HepG2 (cell line): ENCODE results near the gene SGK1. TPM values are rescaled to one million over a fixed set of nuclear protein-coding genes. Genes with fewer than 3 reads are reported as not detected.

Experiments
- ATAC-seq: fragments of 200-7000 bp; cut with Tn5 transposase; 3 replicates; pipeline ENCODE4 v1.9.1; 2020; ENCODE audit warnings: mild to moderate bottlenecking, moderate library complexity
- BruUV-seq: library from RNA; stranded (reverse); fragments of 400-500 nt; replicated peaks from 2 replicates; lab custom pipeline; 2021; lab: Mats Ljungman, UMichigan
- CTCF ChIA-PET: fragments of 300-600 bp; formaldehyde crosslinking; extraction: SDS; loops from one replicate; lab custom pipeline; 2021; ENCODE audit warnings: low total read pairs, inconsistent platforms, low intra/inter-chr PET ratio; lab: Yijun Ruan, JAX
- POLR2A ChIA-PET: fragments of 350-600 bp; sonication (Branson Sonifier 250); formaldehyde crosslinking; loops from one replicate; lab custom pipeline; 2020; ENCODE audit warnings: antibody characterized with exemption, inconsistent platforms; lab: Yijun Ruan, JAX
- DNase-seq: peaks from one replicate; pipeline ENCODE4 v3.0.0-alpha.2; 2015; ENCODE audit warnings: low spot score
- FAIRE-seq: peaks from 3 replicates; lab custom pipeline; 2011; peaks lifted over from hg19 to GRCh38; lab: Jason Lieb, UNC
- H2AFZ ChIP-seq: one replicate; pipeline ENCODE4 v1.6.1; 2011; ENCODE audit warnings: low read length, inconsistent platforms
- H3K27ac ChIP-seq: fragments of 300-600 bp; 3 replicates; pipeline ENCODE4 v1.8.0; 2011; ENCODE audit warnings: mixed run types, mild to moderate bottlenecking, mixed read lengths, low read length, inconsistent platforms; ENCODE audit not compliant: insufficient read depth; ENCODE audit errors: extremely low read length
- H3K27me3 ChIP-seq, 2 experiments: fragments of 200-600 bp in 1 of 2; 2 replicates in 1 of 2; 3 replicates in 1 of 2; pipeline versions ENCODE4 v1.6.0 to v1.8.0; 2011; ENCODE audit warnings: low read length in 2 of 2, mild to moderate bottlenecking in 2 of 2, moderate library complexity in 2 of 2, inconsistent platforms in 1 of 2; ENCODE audit not compliant: insufficient read depth in 2 of 2, control insufficient read depth in 1 of 2
- H3K36me3 ChIP-seq, 2 experiments: fragments of 200-600 bp in 1 of 2; replicated peaks in 1 of 2; 2 replicates in 1 of 2; 3 replicates in 1 of 2; pipeline versions ENCODE4 v1.5.1 to v1.8.0; 2011; ENCODE audit warnings: low read length in 2 of 2, inconsistent platforms in 1 of 2; ENCODE audit not compliant: insufficient read depth in 2 of 2, control insufficient read depth in 1 of 2
- H3K4me1 ChIP-seq: 2 replicates; pipeline ENCODE4 v1.5.1; 2012; ENCODE audit warnings: low read length, inconsistent platforms; ENCODE audit not compliant: insufficient read depth
- H3K4me2 ChIP-seq: 2 replicates; pipeline ENCODE4 v1.6.0; 2011; ENCODE audit warnings: low read depth, low read length, inconsistent platforms
- H3K4me3 ChIP-seq, 3 experiments: fragments of 200-600 bp in 1 of 3; sonication (generic), shearing (Covaris generic) in 1 of 3; replicated peaks in 1 of 3; 2 replicates each; pipeline ENCODE4 v1.5.1; 2011 to 2016; ENCODE audit warnings: low read length in 3 of 3, inconsistent platforms in 2 of 3, low read depth in 2 of 3, mild to moderate bottlenecking in 2 of 3, control low read depth in 1 of 3, mixed read lengths in 1 of 3; ENCODE audit not compliant: insufficient read depth in 1 of 3
- H3K79me2 ChIP-seq: one replicate; pipeline ENCODE4 v1.6.1; 2011; ENCODE audit warnings: low read length, inconsistent platforms; ENCODE audit not compliant: insufficient read depth
- H3K9ac ChIP-seq: 2 replicates; pipeline ENCODE4 v1.6.0; 2011; ENCODE audit warnings: mild to moderate bottlenecking, low read depth, low read length, inconsistent platforms; ENCODE audit not compliant: insufficient read depth
- H3K9me3 ChIP-seq: 2 replicates; pipeline ENCODE4 v1.5.1; 2012; ENCODE audit warnings: mild to moderate bottlenecking, low read length
- H4K20me1 ChIP-seq: 2 replicates; pipeline ENCODE4 v1.6.0; 2011; ENCODE audit warnings: inconsistent platforms, mild to moderate bottlenecking, low read length, moderate library complexity; ENCODE audit not compliant: insufficient read depth
- CENPX ChIP-seq: sonication (generic); formaldehyde crosslinking; IDR thresholded peaks from 2 replicates; pipeline ENCODE4 v1.9.0; 2021; ENCODE audit warnings: mild to moderate bottlenecking, missing genetic modification reagents, moderate library complexity
- CHCHD3 ChIP-seq: sonication (generic); formaldehyde crosslinking; IDR thresholded peaks from 2 replicates; pipeline ENCODE4 v1.8.0; 2022; ENCODE audit warnings: mild to moderate bottlenecking, missing genetic modification reagents, moderate library complexity
- DPF2 ChIP-seq: sonication (generic); formaldehyde crosslinking; IDR thresholded peaks from 2 replicates; pipeline ENCODE4 v1.4.0; 2020; ENCODE audit warnings: mild to moderate bottlenecking, low read depth, missing genetic modification reagents, borderline replicate concordance
- FOXA3 ChIP-seq: IDR thresholded peaks from 2 replicates; pipeline ENCODE4 v1.6.1; 2016; ENCODE audit warnings: missing genetic modification reagents, missing compliant biosample characterization
- GABPB1 ChIP-seq: IDR thresholded peaks from 2 replicates; pipeline ENCODE4 v1.6.1; 2016; ENCODE audit warnings: mild to moderate bottlenecking, missing genetic modification reagents, moderate library complexity, missing compliant biosample characterization
- RBAK ChIP-seq: sonication (generic); formaldehyde crosslinking; IDR thresholded peaks from 2 replicates; pipeline ENCODE4 v1.5.1; 2020; ENCODE audit warnings: mild to moderate bottlenecking, missing genetic modification reagents
- SP1 ChIP-seq, 2 experiments: fragments of 450-650 bp in 1 of 2; sonication (generic) in 1 of 2; formaldehyde crosslinking in 1 of 2; IDR thresholded peaks; 2 replicates each; pipeline versions ENCODE4 v1.4.0 to v1.6.1; 2016 to 2020; ENCODE audit warnings: missing genetic modification reagents in 1 of 2
- THAP11 ChIP-seq: IDR thresholded peaks from 2 replicates; pipeline ENCODE4 v1.6.1; 2016; ENCODE audit warnings: missing biosample characterization, missing genetic modification reagents
- TRIM24 ChIP-seq: sonication (generic); formaldehyde crosslinking; IDR thresholded peaks from 2 replicates; pipeline ENCODE4 v1.8.0; 2022; ENCODE audit warnings: mild to moderate bottlenecking, missing genetic modification reagents
- ZNF101 ChIP-seq: sonication (generic); formaldehyde crosslinking; IDR thresholded peaks from 2 replicates; pipeline ENCODE4 v1.4.0; 2020; ENCODE audit warnings: mild to moderate bottlenecking, low read depth, missing genetic modification reagents, borderline replicate concordance
- ZNF264 ChIP-seq: sonication (generic); formaldehyde crosslinking; IDR thresholded peaks from 2 replicates; pipeline ENCODE4 v1.4.0; 2020; ENCODE audit warnings: missing genetic modification reagents
- ZNF292 ChIP-seq: sonication (generic); formaldehyde crosslinking; IDR thresholded peaks from 2 replicates; pipeline ENCODE4 v1.8.1; 2022; ENCODE audit warnings: mild to moderate bottlenecking, low read depth, missing genetic modification reagents, borderline replicate concordance
- ZNF496 ChIP-seq: sonication (generic); formaldehyde crosslinking; IDR thresholded peaks from 2 replicates; pipeline ENCODE4 v1.8.1; 2023; ENCODE audit warnings: mild to moderate bottlenecking, moderate library complexity, missing genetic modification reagents; ENCODE audit not compliant: insufficient replicate concordance
- ZNF556 ChIP-seq: sonication (generic); formaldehyde crosslinking; IDR thresholded peaks from 2 replicates; pipeline ENCODE4 v1.4.0; 2020; ENCODE audit warnings: mild to moderate bottlenecking, missing genetic modification reagents, borderline replicate concordance
- ZNF670 ChIP-seq: sonication (generic); formaldehyde crosslinking; IDR thresholded peaks from 2 replicates; pipeline ENCODE4 v1.8.0; 2022; ENCODE audit warnings: mild to moderate bottlenecking, missing genetic modification reagents, borderline replicate concordance
- WGBS: methylation state at CpG from one replicate; pipeline ENCODE4 v1.1.6; 2017; ENCODE audit warnings: low lambda C conversion rate; 5-methylcytosine and 5-hydroxymethylcytosine counted together
- in situ Hi-C: cut with HindIII; loops from 2 replicates; pipeline ENCODE4 v1.10.0; 2017; ENCODE audit warnings: low pct_unique_long_range_greater_than_20kb; ENCODE audit not compliant: extremely low pct_ligation_motif_present
- intact Hi-C: fragments of 100-400 bp; cut with micrococcal nuclease; formaldehyde crosslinking; loops from one replicate; pipeline ENCODE4 v1.10.0; 2022; ENCODE audit not compliant: unreplicated experiment
- polyA plus RNA-seq, 8 experiments: library from polyadenylated mRNA; depleted of rRNA in 3 of 8; stranded (reverse) in 7 of 8; unstranded in 1 of 8; fragments of >200 nt; fragmentation: Illumina TruSeq in 4 of 8; extraction: Trizol in 4 of 8; gene quantifications; 2 replicates each; pipeline versions ENCODE4 v1.2.1 to v1.2.3, GENCODE V29; 2011 to 2016; ENCODE audit warnings: low read depth in 4 of 8, missing spikeins in 1 of 8, mixed read lengths in 1 of 8; ENCODE audit not compliant: insufficient read depth in 1 of 8
- total RNA-seq, 5 experiments: library from RNA; depleted of rRNA; stranded (reverse); fragments of >200 nt; fragmentation: Illumina TruSeq; extraction: Trizol; gene quantifications; 2 replicates each; pipeline ENCODE4 v1.2.3, GENCODE V29; 2016; ENCODE audit warnings: low read depth in 1 of 5
- TF ChIP-seq, protein P1 (sequence below): sonication (generic); formaldehyde crosslinking; IDR thresholded peaks from 2 replicates; pipeline ENCODE4 v1.9.0; 2021; ENCODE audit warnings: missing genetic modification reagents, mild to moderate bottlenecking, borderline replicate concordance
- TF ChIP-seq, protein P2 (sequence below): sonication (generic); formaldehyde crosslinking; IDR thresholded peaks from 2 replicates; pipeline ENCODE4 v1.8.0; 2022; ENCODE audit warnings: missing genetic modification reagents, low read depth, mild to moderate bottlenecking, borderline replicate concordance

SGK1 gene
- total and polyA plus RNA-seq, 2 of the 13 experiments (the other 11 are each of a cell fraction or from before 2014, with no cell fraction given), result 56.1 to 56.2 TPM

DNA sequence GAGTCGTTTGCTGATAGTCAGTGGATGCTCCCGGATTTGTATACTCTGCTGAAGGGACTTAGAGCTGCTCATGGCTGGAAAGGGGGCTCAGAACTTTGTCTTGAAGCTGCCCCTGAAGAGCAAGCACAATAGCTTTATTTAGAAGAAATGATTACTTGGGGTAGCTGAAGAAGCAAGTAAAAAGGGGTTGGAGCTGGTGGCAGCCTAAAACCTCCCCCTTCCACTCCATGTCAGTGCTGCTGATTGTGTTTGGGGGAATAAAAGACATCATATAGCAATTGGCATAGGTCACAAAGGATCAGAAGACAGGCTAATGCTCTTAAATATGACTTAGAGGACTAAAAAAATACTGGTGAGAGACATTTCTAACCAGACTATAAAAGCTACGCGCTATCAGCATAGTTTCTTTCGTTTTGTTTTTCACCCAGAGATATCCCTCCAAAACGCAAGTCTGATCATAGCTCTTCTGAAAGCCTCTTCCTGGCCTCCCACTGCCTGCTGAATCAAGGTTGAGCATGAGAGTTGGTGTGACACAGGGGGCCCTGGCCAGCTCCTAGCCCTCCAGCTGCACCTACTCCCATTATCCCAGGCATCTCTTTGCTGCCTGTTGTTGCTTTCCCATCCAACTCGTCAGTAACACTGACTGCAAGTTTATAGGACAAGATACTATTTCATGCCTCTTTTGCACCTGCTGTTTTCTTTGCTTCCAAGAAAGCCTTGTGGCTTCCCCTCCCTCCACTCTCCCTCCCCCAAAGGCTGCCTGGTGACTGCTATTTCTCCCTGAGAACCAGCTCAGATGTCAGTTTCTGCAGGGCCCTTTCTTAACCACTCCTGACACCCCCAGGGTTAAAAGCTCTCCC, 33.9 kb upstream of the SGK1 start:
- in situ Hi-C loops (no loop called here), intact Hi-C loops (no loop called here)
- no peak for TF ChIP-seq ZNF556 (CRISPR knock-in tag)
- no peak for TF ChIP-seq CHCHD3 (CRISPR knock-in tag)
- no peak for TF ChIP-seq TRIM24
- no peak for TF ChIP-seq GABPB1
- no peak for TF ChIP-seq SP1 (IDR thresholded peaks at IDR 0.05)
- no peak for TF ChIP-seq SP1 (CRISPR knock-in tag; IDR thresholded peaks at IDR 0.05)
- no peak for TF ChIP-seq CENPX (CRISPR knock-in tag)
- TF ChIP-seq DPF2, result no peak
- TF ChIP-seq ZNF496 (CRISPR knock-in tag), result no peak
- no peak for TF ChIP-seq FOXA3
- TF ChIP-seq RBAK (CRISPR knock-in tag), result no peak
- TF ChIP-seq ZNF292 (CRISPR knock-in tag), result no peak
- TF ChIP-seq, protein P1, sequence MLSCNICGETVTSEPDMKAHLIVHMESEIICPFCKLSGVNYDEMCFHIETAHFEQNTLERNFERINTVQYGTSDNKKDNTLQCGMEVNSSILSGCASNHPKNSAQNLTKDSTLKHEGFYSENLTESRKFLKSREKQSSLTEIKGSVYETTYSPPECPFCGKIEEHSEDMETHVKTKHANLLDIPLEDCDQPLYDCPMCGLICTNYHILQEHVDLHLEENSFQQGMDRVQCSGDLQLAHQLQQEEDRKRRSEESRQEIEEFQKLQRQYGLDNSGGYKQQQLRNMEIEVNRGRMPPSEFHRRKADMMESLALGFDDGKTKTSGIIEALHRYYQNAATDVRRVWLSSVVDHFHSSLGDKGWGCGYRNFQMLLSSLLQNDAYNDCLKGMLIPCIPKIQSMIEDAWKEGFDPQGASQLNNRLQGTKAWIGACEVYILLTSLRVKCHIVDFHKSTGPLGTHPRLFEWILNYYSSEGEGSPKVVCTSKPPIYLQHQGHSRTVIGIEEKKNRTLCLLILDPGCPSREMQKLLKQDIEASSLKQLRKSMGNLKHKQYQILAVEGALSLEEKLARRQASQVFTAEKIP, result no peak
- TF ChIP-seq ZNF101 (CRISPR knock-in tag), result no peak
- TF ChIP-seq, protein P2, sequence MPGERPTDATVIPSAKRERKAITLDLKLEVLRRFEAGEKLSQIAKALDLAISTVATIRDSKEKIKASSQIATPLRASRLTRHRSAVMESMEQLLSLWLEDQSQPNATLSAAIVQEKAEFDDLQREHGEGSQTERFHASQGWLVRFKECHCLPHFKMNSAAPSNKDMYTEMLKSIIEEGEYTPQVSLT (CRISPR knock-in tag), result no peak
- no peak for TF ChIP-seq ZNF264 (CRISPR knock-in tag)
- TF ChIP-seq ZNF670 (CRISPR knock-in tag), result no peak
- no peak for TF ChIP-seq THAP11
- ChIA-PET POLR2A (no interaction called here), CTCF (no interaction called here)
- Histone ChIP-seq H3K9ac (no peak overlapping the region), H2AFZ (no peak overlapping the region), H3K79me2 (no peaks in the 10 kb centered on the region), H3K9me3 (no peaks in the 10 kb centered on the region), H3K4me1 (no peaks in the 10 kb centered on the region), H3K36me3 (no peaks in the 10 kb centered on the region), H4K20me1 (no peaks in the 10 kb centered on the region), H3K4me2 (no peak overlapping the region), H3K27ac (no peak overlapping the region), H3K4me3 (no peak overlapping the region), H3K27me3 (peaks cover 3 to 6% of the 10 kb centered on the region in 2 experiments; a peak in 3 of 5 replicates)
- no peak for FAIRE-seq
- 34% methylated on average over 7 of the region's 7 CpGs for WGBS
- no peak for DNase-seq
- ATAC-seq, result peak; percentile 41; the same call in 1 of the 3 replicates
- BruUV-seq, result no TSS peak
